ENCODE data around the gene SERPINA4. TPM values are rescaled to one million over a fixed set of nuclear protein-coding genes. Genes with fewer than 3 reads are reported as not detected.

The SERPINA4 gene
- total RNA-seq, 2 donors from 2014 or later: 0.37 TPM; not detected in 1

DNA sequence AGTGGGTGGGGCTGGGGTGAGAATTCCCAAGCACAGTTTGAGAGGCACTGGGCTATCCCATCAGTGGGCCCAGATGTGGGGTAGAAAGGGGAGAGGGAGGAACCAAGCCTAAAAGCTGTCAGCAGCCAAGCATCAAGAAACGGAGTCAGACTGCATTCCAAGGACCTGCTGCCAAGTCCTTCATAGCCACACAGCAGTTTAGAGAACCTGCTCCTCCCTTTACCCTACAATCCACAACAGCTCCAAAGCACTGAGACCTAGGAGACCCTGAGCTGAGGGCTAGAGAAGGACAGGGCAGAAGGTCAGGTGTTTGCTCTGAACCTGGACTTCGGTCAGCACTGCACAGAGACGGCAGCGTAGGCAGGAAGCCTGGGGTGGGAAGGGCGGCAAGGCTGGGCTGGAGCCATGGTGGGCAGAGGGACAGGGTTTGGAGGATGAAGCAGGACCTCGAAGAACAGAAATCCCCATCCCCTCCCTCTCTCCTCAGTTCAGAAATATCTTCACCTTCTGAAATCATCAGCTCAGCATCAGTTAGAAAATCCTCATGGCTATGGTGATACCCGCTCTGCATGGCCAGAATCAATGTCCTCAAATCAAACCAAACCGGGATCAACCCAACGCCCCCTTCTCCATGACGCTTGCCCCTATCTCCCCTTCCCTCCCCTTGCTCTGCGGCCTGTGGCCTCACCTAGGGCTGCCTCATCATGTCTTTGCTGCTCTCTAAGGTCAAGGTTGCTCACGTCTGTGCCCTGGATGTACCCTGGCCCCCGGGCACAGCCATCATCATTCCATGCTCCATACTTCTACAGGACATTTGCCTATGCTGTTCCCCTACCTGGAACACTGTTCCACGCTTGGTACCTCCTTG, 12.9 kb upstream of the SERPINA4 start:
- DNase-seq: no peak
- Histone ChIP-seq H3K27ac (no peak overlapping the region), H3K9me3 (no peaks in the 10 kb centered on the region), H3K4me1 (no peaks in the 10 kb centered on the region), H3K9ac (ENCODE audit: low read depth in 2 of 2, low read length in 2 of 2) (no peak overlapping the region), H3K36me3 (no peaks in the 10 kb centered on the region), H3K27me3 (no peaks in the 10 kb centered on the region), H3K4me3 (no peak overlapping the region)
- no peak for TF ChIP-seq CTCF (IDR thresholded peaks at IDR 0.05)
- intact Hi-C loops (cut with DNase I): no loop called here

GRCh38 chr14:94548999-94549985, 11.9 kb upstream of the SERPINA4 start:
- TF ChIP-seq CTCF (IDR thresholded peaks at IDR 0.05): peak; percentile 95
- Histone ChIP-seq H3K36me3 (no peaks in the 10 kb centered on the region), H3K9me3 (no peaks in the 10 kb centered on the region), H3K4me1 (no peaks in the 10 kb centered on the region), H3K27ac (no peak overlapping the region), H3K27me3 (no peaks in the 10 kb centered on the region), H3K4me3 (no peak overlapping the region), H3K9ac (ENCODE audit: low read depth in 2 of 2, low read length in 2 of 2) (no peak overlapping the region)
- peak; percentile 59 for DNase-seq
- intact Hi-C loops (cut with DNase I): no loop called here

- intact Hi-C loops (cut with DNase I): loop anchor here (10.0 kb wide), 1 partner anchor 115 kb away; no protein-coding TSS in a partner anchor
- Histone ChIP-seq H3K9me3 (no peaks in the 10 kb centered on the region), H3K9ac (ENCODE audit: low read depth in 2 of 2, low read length in 2 of 2) (no peak overlapping the region), H3K27me3 (no peaks in the 10 kb centered on the region), H3K4me1 (no peaks in the 10 kb centered on the region), H3K4me3 (no peak overlapping the region), H3K27ac (no peak overlapping the region), H3K36me3 (no peaks in the 10 kb centered on the region)
- TF ChIP-seq CTCF (IDR thresholded peaks at IDR 0.05): no peak
- no peak for DNase-seq
Measured at GRCh38 chr14:94550041-94550440, 11.2 kb upstream of the SERPINA4 start.

DNA sequence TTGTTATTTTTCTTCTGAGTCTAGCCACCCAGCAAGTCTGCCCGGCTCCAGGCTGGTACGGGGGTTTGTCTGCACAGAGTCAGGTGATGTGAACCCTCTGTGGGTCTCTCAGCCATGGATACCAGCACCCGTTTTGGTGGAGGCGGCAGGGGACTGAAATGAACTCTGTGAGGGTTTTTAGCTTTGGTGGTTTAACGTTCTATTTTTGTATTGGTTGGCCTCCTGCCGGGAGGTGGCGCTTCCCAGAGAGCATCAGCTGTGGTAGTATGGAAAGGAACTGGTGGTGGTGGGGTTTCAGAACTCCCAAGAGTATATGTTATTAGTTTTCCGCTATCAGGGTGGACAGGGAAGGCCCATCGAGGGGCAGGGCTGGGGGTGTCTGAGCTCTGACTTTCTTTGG, 5.3 kb upstream of the SERPINA4 start:
- H3K27me3 ChIP-seq: no peaks in the 10 kb centered on the region
- TF ChIP-seq CTCF (IDR thresholded peaks at IDR 0.05): no peak
- H3K27ac ChIP-seq: no peak overlapping the region
- no peak overlapping the region for H3K9ac ChIP-seq (ENCODE audit: low read depth in 2 of 2, low read length in 2 of 2)
- intact Hi-C loops (cut with DNase I): loop anchor here (10.0 kb wide), 1 partner anchor 121 kb away; no protein-coding TSS in a partner anchor
- DNase-seq: no peak
- no peaks in the 10 kb centered on the region for H3K9me3 ChIP-seq
- H3K4me3 ChIP-seq: no peak overlapping the region
- H3K36me3 ChIP-seq: no peaks in the 10 kb centered on the region
- no peaks in the 10 kb centered on the region for H3K4me1 ChIP-seq

DNA sequence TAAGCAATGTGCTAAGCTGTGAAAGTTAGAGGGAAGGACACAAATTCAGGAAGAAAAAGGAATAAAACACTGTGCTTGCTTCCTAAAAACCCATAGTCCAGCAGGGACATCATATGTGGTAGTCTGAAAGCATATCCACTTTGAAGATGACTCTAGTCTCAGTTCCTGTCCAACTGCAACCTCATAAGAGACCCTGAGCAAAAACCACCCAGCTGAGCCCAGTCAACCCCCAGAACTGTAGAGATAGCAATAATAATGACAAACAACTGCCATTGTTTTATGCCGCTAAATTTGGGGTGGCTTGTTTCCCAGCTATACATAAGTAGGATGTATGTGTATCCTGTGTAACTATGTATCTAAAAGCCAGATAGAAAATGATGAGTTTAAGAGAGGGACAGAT, 3.9 kb upstream of the SERPINA4 start:
- no peak for DNase-seq
- Histone ChIP-seq H3K9ac (ENCODE audit: low read depth in 2 of 2, low read length in 2 of 2) (no peak overlapping the region), H3K4me3 (no peak overlapping the region), H3K27me3 (no peaks in the 10 kb centered on the region), H3K27ac (no peak overlapping the region), H3K4me1 (no peaks in the 10 kb centered on the region), H3K36me3 (no peaks in the 10 kb centered on the region), H3K9me3 (no peaks in the 10 kb centered on the region)
- TF ChIP-seq CTCF (IDR thresholded peaks at IDR 0.05): no peak
- intact Hi-C loops (cut with DNase I): loop anchor here (10.0 kb wide), 1 partner anchor 123 kb away; no protein-coding TSS in a partner anchor
